Dermis blood vessel endothelial cell (primary cell): Measurements from ENCODE around the gene CCDC93. TPM values are rescaled to one million over a fixed set of nuclear protein-coding genes. Genes with fewer than 3 reads are reported as not detected.
A peak's percentile ranks its signal among the peaks of the same experiment; 100 is the strongest.
"Not testable (repeated sequence)": the region's sequence is repeated elsewhere in the genome, so short reads cannot be mapped to it uniquely, and the experiment has no call there.

Source experiments
- DNase-seq: peaks from one replicate; pipeline ENCODE4 v3.0.0; 2010
- total RNA-seq: library from RNA; depleted of rRNA; stranded (reverse); fragments of >200 nt; gene quantifications from 2 replicates; pipeline ENCODE4 v1.2.3, GENCODE V29; 2014

CCDC93 gene
- total RNA-seq, 1 donor from 2014 or later = 37.6 TPM

DNA sequence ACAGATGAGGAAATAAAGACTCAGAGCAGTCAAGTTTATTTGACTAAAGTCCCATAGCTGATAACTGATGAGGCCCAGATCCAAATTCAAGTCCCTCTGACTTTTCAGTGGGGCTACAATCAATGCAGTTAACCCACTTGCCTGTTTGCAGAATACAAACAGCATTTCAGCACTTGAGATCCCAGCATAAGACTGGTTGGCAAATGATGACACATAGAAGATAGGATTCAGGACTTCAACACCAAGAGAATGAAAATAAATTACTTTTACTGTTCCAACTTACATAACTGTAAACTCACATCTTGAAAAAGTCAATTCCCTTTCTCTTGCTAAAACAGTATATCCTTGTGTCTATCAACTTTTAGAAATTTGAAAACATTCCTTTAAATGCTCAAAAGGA is 61.2 kb downstream of the CCDC93 start:
- DNase-seq = no peak

DNA sequence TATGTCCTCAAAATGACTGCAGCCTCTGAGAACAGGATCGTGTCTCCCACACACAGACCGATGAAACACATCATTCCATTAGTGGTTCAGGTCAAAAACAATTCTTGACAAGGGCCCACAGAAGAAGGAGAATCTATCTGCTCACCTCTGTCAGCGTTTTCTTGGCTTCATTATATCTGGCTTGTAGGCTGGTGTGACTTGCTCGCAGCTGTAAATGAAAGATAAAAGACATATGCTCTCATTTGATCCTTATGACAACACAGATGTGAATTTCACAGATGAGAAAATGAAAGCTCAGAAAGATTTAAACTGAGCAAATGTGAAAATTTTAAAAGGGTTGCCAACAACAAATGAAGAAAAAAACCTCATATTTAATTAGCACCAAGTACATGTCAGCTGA is 61.6 kb downstream of the CCDC93 start:
- no peak for DNase-seq

DNA sequence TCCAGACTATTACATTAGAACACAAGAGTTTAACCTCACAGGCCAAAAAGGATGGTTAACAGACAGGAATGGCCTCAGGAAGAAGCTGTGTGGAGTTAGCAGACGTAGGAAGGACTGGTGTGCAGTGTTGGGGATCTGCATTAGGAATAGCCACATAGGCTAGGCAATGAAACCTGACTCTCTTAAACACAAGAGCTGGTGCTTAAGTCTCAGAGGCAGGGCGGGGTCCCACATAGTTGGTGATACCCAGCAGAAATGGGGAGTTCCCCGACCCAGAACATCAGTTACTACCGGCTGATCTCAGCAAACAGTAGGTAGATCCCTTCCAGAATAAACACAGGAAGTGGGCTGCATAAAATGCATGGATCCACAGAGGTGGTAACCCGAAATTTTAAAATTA is 64.1 kb downstream of the CCDC93 start:
- no peak for DNase-seq

DNA sequence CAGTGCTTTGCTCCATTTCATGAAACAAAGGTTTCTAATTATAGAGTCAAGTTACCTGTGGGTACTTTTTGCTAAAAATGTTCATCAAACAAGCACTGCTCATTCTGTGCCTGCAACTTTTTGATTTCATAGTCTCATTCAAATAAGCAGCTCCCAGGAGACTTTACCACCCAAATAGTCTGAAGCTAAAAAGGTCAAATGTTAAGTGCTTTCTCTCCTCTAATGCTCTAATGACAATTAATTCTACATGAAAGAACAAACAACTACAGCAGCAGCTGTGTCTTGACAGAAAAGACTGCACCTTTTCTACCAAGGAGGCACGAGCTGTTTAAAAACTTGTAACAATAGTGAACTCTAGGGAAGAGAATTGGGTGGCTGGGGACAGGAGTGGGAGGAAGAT is 65.3 kb downstream of the CCDC93 start:
- no peak for DNase-seq

DNA sequence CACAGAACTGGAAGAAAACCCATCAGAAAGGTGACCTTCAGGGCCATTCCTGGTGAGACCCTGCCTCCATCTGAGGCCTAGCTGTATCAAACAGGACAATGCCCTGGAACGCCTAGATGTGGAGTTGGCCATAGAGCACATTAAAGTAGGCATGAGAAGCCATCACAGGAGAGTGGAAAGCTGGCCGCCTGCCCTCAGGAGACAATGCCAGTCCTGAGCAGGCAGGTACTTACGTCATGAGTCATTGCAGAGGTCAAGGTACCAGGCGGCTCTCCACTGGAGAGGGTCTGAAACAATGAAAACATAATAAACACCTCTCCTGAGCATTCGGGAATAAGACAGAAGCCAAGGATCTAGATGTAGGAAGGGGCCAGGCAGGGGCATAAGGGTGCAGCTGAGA is 68.6 kb downstream of the CCDC93 start:
- no peak for DNase-seq

DNA sequence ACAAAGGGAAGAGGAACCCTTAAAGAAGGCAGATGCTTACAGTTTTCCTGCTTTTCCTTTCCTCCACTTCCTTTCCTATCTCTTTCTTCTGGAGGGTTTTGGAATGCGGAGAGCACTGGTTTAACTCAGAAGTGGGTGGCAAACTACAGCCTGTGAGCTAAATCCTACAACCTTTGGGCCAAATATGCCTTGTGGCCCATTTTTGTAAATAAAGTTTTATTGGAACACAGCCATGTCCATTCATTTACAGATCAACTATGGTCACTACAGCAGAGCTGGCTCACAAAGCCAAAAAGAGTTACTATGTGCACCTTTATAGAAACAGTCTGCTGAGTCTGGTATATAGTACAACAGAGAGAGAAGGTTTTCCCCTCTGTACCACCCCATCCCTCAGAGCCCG is 69.1 kb downstream of the CCDC93 start:
- no peak for DNase-seq

DNA sequence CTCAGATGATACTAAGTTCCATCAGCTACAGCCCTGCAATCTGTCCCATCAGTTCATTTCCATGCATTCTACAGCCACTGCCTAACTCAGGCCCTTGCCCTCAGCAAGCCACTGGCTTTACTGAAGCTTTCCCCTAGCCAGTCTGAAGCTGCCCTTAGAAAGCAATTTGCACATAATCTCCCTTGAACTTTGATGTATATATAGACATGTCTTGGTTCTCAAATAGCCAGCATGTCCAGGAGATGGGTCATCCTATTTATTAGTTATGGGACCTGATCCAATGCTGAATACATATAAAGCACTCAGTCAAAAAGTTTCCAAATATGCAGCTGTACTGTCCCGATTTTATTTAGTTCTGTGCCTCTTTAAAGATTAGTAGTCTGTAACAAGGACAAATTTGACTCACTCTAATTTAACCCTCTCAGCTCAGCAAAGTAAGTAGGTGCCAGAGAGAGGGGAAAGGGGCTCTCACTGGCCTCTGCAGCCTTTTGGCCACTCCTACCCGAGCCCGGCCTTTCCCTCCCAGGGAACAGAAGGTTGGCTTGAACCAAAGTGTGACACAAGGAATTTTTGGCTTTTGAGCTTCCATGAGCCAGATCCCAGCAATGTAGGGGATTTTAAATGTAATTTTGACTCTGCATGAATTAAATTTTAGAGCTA is 70.7 kb downstream of the CCDC93 start:
- DNase-seq = no peak

DNA sequence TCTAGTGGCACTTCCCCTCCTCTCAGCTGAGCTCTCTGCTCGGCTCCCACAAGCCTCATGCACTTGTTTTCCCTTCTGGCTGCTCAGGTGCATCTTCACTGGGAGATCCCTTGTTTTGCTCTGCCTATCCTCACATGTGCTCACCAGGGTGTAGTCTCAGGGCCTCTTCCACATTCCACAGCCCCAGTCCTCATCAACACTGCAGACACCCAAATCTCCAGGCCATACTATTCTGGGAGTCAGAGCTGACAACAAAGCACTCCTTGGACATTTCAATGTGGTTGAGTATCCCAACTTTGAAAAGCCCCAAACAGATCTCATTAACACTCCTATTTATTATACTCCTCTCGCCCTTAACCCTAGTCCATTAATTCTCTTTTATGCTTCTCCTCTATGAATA is 71.3 kb downstream of the CCDC93 start:
- no peak for DNase-seq

DNA sequence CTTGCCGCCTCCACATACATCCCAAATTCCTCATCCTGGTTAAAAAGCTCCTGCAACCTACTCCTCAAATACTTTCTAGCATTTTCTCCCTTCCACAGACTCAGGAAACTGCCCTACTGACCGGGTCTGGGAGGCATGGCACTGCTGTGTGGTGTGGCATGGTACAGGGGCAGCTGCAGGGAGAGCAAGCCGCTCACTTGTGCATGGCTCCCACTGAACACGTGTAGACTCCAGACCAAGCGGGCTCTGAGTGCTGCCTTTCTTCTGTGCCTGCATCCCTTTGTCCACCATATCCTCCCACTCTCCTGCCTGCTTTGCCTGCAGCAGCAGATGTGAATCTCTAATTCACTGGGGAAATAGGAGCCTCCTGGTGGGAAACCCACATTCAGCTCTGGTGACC is 72.2 kb downstream of the CCDC93 start:
- no peak for DNase-seq

DNA sequence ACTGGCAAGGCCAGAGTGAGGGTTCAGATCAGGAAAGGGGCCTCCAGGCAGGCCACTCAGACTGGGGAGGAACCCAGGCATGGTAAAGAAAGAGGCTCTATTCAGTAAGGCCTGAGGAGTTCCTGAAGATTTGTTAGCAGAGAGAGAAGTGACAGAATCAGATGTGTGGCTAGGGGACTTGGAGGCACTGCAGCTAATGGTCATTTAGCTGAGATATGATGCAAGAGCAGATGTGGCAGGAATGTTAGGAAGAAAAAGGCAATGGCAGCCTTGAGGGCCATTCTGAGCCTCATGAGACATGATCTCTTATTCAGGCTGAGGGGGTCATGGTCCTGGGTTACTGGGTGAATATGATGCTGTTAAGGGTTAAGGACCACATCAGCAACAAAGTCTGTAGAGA is 73.4 kb downstream of the CCDC93 start:
- DNase-seq = no peak

DNA sequence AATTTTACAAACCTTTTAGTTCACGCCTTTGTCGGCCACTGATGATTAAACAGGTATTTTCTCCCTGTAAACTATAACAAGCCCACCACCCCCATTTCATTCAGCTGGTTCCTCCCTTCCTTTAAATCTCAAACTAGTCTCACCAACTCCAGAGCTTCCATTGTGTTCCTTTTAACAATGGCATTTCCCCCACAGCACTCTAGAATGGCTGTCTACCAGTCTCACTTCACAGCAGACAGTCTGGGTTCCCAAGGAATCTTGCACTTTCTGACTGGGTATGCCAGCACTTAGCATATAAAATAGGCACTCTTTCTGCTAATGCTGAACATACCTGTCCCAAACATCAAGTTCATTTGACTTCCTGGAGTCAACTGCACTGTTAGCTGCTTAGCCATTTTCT is 75.3 kb downstream of the CCDC93 start:
- peak; percentile 63 for DNase-seq

DNA sequence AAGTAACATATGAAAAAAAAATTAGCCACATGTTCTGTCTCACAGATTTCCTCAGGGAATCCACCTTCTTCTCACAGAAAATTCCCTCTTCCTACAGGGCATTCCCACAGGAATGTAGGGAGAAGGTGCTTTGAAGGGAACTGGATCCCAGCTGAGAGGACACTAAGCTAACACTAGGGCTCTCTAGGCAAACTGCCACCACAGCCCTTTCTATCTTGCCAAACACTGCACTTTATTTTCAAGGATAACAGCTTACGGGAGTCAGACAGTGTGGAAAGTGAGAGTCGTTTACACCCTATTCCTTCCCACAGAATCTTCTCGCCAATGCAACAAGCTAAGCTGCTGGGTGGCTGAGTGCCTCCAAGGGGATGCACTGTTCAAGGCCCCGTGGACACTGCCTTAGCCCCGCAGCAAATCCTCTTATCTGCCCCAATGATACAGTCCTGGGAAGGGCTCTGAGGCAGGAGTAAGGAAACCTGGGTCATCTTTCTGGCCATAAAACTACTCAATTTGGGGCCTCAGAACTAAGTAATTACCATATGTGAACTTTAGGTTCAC is 76.9 kb downstream of the CCDC93 start:
- no peak for DNase-seq

DNA sequence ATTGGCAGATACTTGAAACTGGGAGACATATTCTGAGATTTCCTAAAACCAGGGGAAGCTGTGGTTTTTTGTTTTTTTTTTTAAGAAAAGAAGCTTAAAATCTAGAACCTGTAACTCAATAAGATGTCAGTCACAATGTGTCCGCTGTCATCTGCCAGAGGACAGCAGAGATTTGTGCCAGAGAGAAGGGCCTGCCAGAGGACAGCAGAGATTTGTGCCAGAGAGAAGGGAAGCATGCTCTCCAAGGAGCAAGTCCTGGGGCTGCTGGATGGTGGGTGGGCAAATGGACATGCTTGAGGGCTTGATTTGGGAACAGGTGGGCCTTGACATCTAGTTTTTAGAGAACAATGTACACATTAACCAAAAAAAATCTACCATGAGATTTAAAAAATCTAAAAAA is 77.9 kb downstream of the CCDC93 start:
- no peak for DNase-seq

DNA sequence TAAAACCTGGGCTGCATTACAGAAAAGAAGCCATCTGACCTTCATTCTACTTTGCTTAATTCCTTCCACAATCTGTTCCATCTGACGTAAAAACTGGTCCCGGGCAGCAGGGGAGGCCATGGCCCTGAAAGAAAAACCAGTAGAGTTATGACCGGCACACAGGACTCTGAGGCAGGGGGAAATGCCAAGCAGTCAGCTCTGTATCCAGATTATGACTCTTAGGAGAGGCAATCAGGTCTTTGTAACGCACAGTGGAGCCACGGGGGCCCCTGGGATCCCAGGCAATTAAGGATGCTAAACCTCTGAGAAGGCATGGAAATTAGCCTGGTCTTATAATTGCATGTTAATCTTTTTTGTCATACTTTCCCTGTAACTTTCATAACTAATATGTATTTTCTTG is 78.4 kb downstream of the CCDC93 start:
- no peak for DNase-seq

DNA sequence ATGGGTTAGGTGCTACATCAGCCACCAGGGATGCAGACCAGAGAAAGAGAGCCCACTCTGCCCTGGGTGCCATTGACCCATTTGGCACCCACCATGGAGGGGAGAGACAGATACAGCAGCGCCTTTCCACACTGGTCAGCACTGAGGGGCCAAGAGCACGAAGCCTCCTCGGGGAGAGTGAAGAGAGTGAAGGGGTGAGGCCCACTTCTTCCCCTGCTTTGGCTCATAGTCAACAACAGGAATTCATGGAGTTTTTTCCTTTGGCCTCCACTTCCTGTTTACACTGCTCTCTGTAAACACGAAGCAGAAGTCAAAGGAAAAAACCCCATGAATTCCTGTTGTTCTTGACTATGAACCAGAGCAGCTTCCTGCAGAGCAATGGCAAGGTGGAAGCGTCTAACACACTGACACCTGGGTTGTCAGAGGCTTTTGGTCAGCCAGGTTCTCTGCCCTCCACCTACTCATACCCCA is 80.0 kb downstream of the CCDC93 start:
- no peak for DNase-seq

DNA sequence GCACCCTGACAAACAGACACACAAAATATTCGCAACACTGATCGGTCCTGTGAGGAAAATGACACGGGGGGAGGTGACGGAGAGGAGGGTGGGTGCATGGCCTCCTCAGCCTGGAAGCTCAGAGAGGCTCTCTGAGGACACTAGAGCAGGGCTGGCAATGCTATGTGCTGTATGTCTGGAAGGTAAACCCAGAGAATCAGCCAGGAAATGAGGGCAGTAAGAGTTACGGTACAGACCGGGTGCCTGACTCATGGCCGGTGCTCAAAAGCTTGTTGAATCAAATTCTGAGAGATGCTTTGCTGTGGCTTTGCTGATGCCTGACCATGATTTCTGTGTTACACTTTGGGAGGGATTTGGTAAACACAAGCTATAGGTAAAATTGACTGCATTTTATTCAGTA is 81.9 kb downstream of the CCDC93 start:
- DNase-seq = peak; percentile 61

DNA sequence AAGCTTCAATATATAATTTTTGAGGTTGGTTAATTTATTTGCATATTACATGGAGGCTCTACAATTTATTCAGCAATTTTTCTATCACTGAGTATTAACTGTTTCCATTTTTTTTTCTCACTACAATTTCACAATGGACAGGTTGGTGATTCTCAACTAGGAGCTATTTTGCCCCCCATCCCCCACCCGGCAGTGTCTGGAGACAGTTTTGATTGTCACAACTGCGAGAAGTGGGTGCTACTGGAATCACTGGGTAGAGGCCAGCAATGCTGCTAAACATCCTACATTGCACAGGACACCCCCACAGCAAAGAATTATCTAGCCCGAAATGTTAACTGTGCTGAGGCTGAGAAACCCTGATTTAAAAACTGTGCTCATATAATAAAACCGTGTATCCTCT is 82.6 kb downstream of the CCDC93 start:
- no peak for DNase-seq

DNA sequence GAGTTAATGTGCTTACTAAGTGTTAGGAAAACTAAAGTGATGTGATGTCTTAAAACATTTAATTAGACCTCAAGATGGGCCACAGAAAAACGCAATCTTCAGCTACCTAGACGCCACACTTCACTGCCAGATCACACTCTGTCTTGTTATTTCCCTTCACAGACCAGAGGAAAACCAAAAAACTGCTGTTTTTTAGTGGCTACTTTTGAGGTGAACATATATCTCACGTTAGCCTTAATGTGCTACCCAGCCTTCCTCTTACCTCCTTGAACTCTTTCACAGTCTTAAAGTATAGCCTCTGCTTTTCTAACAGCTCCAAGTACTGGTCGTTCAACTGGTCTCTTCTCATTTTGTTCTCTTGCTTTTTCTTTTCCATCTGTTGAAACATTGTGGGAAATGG is 83.1 kb downstream of the CCDC93 start:
- no peak for DNase-seq

DNA sequence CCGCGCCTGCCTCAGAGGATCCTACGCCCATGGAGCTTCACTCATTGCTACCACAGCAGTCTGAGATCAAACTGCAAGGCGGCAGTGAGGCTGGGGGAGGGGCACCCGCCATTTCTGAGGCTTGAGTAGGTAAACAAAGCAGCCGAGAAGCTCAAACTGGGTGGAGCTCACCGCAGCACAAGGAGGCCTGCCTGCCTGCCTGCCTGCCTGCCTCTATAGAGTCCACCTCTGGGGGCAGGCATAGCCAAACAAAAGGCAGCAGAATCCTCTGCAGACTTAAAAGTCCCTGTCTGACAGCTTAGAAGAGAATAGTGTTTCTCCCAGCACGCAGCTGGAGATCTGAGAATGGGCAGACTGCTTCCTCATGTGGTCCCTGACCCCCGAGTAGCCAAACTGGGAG is 90.4 kb downstream of the CCDC93 start:
- DNase-seq = not testable (repeated sequence)

DNA sequence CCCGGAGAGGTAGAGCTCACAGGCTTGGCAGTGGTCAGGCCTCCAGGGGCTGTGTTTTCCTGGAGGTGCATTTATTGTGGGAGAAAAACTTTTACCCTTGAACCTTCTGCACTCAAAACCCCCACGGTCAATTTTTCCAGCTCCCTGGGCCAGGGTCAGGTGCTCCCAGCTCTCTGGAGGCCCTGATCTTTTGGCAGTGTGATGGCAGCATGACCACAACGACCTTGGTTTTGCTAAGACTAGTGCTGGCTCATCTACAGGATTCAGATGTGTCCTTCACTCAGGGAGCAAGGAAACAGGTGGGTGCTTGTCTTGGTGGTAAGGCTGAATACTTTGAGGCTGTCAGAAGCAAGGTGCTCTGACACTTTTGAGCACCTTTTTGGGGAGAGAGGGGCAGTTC is 92.3 kb downstream of the CCDC93 start:
- no peak for DNase-seq

DNA sequence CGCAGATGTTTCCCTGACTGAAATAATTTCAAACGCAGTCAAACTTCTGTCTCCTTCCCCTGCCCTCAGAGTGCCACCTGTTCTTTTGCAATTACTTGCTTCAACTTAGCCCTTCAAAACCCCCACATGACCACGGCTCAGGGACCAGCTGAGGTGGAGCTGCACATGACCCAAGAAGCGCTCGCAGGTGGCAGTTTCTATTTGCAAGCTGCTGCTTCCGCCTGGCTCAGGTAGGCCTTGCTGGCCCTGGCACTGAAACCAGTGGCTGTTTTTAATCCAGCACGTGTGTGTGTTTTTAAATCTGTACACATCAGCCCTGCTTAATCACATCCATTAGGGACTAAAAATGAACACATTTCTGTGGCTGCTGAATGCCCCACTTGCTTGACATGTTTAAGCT is 95.3 kb downstream of the CCDC93 start:
- DNase-seq = no peak

DNA sequence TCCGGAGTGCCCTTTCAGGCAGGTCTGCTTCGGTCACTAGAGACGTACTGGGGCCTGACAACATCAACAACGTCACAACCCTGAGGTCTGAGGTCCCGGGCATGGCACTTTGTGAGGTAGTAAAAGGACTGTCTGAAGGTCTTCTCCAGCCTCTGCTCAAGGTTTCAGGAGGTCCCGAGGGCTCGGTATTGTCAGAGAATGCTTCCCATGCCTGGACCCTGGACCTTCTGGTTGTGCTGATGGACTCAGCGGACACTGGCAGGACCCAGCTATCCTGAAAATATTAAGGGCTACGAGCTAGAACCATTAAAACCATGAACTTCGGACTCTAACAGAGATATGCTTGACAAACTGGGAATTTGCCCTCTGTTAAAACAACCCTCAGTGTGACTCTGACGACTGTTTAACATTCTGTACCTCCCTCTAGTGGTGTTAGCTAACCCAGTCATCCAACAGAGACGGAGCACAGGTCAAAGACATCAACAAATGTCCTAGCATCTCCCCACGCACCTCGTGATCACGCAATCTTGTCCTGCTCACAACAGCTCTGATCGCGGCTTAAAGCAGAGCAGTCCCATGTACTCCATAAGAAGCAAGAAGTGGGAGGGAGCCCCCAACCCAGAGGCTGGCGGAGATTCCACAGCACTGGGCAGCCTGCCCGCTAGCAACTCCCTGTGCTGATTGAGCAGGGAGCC is 96.5 kb downstream of the CCDC93 start:
- DNase-seq = peak; percentile 39

DNA sequence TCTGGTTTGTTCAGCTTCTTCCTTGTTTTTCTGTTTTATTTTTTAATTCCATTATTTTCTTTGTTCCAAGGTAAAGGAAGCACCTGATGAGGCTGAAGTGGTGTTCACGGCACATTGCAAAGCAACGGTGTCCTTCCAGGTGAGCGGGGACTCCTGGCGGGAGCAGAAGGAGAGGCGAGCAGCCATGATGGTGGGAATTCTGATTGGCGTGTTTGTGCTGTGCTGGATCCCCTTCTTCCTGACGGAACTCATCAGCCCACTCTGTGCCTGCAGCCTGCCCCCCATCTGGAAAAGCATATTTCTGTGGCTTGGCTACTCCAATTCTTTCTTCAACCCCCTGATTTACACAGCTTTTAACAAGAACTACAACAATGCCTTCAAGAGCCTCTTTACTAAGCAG is 110.9 kb downstream of the CCDC93 start:
- DNase-seq = no peak

DNA sequence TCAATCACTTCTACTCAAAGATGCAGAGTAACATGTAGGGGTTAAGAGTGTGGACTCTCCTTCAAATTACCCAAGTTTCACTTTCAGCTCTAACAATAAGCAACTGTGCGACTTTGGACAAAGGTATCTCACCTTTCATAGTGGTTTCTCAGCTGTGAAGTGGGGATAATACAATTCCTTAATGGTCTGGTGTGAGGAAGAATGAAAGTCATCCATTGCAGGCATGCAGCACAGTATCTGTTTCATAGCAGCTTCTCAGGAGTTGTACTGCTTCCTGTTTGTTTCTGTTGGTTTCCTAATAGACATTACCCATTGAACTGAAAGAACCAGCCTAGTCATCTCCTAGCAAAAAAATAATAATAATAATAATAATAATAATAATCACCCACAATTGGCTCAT is 125.0 kb downstream of the CCDC93 start:
- no peak for DNase-seq
